OCI-LY1 (cell line): ENCODE results near the gene SVOP.

Source experiments
- H2AFZ ChIP-seq: fragments of 200-600 bp; sonication (generic), shearing (Covaris generic); 2 replicates; pipeline ENCODE4 v1.6.0; 2014; ENCODE audit warnings: antibody characterized with exemption, mild to moderate bottlenecking, low read length
- H3F3A ChIP-seq: fragments of 200-600 bp; sonication (generic), shearing (Covaris generic); 2 replicates; pipeline ENCODE4 v1.6.0; 2014; ENCODE audit warnings: mild to moderate bottlenecking, antibody characterized with exemption, low read length, moderate library complexity; ENCODE audit not compliant: insufficient read depth
- H3K27ac ChIP-seq: fragments of 200-600 bp; sonication (generic); 2 replicates; pipeline ENCODE4 v1.5.1; 2014; ENCODE audit warnings: low read length, mixed run types, mild to moderate bottlenecking, low read depth; ENCODE audit not compliant: poor library complexity, severe bottlenecking
- H3K27me3 ChIP-seq: fragments of 200-600 bp; sonication (generic); 2 replicates; pipeline ENCODE4 v1.6.0; 2014; ENCODE audit warnings: antibody characterized with exemption, mild to moderate bottlenecking, low read length, moderate library complexity; ENCODE audit not compliant: insufficient read depth
- H3K36me3 ChIP-seq: fragments of 200-600 bp; sonication (generic); 2 replicates; pipeline ENCODE4 v1.6.1; 2014; ENCODE audit warnings: mild to moderate bottlenecking, antibody characterized with exemption, low read length, moderate library complexity, mixed read lengths; ENCODE audit not compliant: insufficient read depth
- H3K4me1 ChIP-seq: fragments of 200-600 bp; sonication (generic); 2 replicates; pipeline ENCODE4 v1.5.1; 2014; ENCODE audit warnings: mild to moderate bottlenecking, low read length, moderate library complexity; ENCODE audit not compliant: insufficient read depth, severe bottlenecking
- H3K4me2 ChIP-seq: fragments of 200-600 bp; sonication (generic), shearing (Covaris generic); 2 replicates; pipeline ENCODE4 v1.6.1; 2014; ENCODE audit warnings: low read length
- H3K4me3 ChIP-seq: fragments of 200-600 bp; sonication (generic); 2 replicates; pipeline ENCODE4 v1.5.1; 2014; ENCODE audit warnings: low read length, low read depth, mild to moderate bottlenecking, mixed read lengths; ENCODE audit not compliant: poor library complexity, severe bottlenecking
- H3K79me2 ChIP-seq: fragments of 200-600 bp; shearing (Covaris generic); 2 replicates; pipeline ENCODE4 v1.6.1; 2016; ENCODE audit warnings: mixed run types, low read length, mixed read lengths; ENCODE audit not compliant: insufficient read depth
- H3K9ac ChIP-seq: fragments of 200-600 bp; sonication (generic), shearing (Covaris generic); 2 replicates; pipeline ENCODE4 v1.6.1; 2014; ENCODE audit warnings: mild to moderate bottlenecking, low read length, mixed read lengths
- H3K9me2 ChIP-seq: fragments of 200-600 bp; sonication (generic), shearing (Covaris generic); 2 replicates; pipeline ENCODE4 v1.6.1; 2014; ENCODE audit warnings: low read depth, mild to moderate bottlenecking, low read length, mixed read lengths
- H3K9me3 ChIP-seq: fragments of 200-600 bp; shearing (Covaris generic); 2 replicates; pipeline ENCODE4 v1.6.1; 2014; ENCODE audit warnings: low read length, mixed read lengths
- H4K20me1 ChIP-seq: fragments of 200-600 bp; sonication (generic), shearing (Covaris generic); 2 replicates; pipeline ENCODE4 v1.6.0; 2016; ENCODE audit warnings: mild to moderate bottlenecking, low read length; ENCODE audit not compliant: insufficient read depth
- EZH2 ChIP-seq: fragments of 200-600 bp; sonication (generic), shearing (Covaris generic); IDR thresholded peaks from 2 replicates; pipeline ENCODE4 v1.8.0; 2017; ENCODE audit warnings: borderline replicate concordance, mixed run types, mild to moderate bottlenecking, antibody characterized with exemption, low read length, moderate library complexity, mixed read lengths
- TF ChIP-seq, protein P1 (sequence below): fragments of 200-600 bp; sonication (generic), shearing (Covaris generic); IDR thresholded peaks from 2 replicates; pipeline ENCODE4 v1.5.1; 2017; ENCODE audit warnings: mild to moderate bottlenecking, antibody characterized with exemption, low read length, moderate library complexity, mixed read lengths

The SVOP gene

DNA sequence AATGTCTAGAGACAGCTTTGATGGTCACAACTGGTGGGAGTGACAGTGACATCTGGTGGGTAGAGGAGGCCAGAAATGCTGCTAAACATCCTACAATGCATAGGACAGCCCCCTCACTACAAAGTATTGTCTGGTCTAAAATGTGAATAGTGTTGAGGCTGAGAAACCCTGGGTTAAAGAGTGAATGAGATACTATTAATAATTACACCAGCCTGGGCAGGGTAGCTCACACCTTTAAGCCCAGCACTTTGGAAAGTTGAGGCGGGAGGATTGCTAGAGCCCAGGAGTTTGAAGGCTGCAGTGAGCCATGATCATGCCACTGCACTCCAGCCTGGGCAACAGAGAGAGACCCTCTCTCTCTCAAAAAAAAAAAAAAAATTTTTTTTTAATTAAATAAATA, 11.1 kb downstream of the SVOP start:
- no peaks in the 10 kb centered on the region for H3F3A ChIP-seq
- no peak overlapping the region for H3K4me3 ChIP-seq
- H3K9me2 ChIP-seq, result no peaks in the 10 kb centered on the region
- H3K9ac ChIP-seq, result no peak overlapping the region
- no peaks in the 10 kb centered on the region for H4K20me1 ChIP-seq
- H3K4me2 ChIP-seq, result no peak overlapping the region
- H2AFZ ChIP-seq, result no peak overlapping the region
- no peaks in the 10 kb centered on the region for H3K9me3 ChIP-seq
- no peak for TF ChIP-seq EZH2
- TF ChIP-seq, protein P1, sequence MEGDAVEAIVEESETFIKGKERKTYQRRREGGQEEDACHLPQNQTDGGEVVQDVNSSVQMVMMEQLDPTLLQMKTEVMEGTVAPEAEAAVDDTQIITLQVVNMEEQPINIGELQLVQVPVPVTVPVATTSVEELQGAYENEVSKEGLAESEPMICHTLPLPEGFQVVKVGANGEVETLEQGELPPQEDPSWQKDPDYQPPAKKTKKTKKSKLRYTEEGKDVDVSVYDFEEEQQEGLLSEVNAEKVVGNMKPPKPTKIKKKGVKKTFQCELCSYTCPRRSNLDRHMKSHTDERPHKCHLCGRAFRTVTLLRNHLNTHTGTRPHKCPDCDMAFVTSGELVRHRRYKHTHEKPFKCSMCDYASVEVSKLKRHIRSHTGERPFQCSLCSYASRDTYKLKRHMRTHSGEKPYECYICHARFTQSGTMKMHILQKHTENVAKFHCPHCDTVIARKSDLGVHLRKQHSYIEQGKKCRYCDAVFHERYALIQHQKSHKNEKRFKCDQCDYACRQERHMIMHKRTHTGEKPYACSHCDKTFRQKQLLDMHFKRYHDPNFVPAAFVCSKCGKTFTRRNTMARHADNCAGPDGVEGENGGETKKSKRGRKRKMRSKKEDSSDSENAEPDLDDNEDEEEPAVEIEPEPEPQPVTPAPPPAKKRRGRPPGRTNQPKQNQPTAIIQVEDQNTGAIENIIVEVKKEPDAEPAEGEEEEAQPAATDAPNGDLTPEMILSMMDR, result no peak
- H3K4me1 ChIP-seq, result no peaks in the 10 kb centered on the region
- H3K27me3 ChIP-seq, result no peaks in the 10 kb centered on the region
- no peaks in the 10 kb centered on the region for H3K79me2 ChIP-seq
- H3K36me3 ChIP-seq, result no peaks in the 10 kb centered on the region
- no peak overlapping the region for H3K27ac ChIP-seq

DNA sequence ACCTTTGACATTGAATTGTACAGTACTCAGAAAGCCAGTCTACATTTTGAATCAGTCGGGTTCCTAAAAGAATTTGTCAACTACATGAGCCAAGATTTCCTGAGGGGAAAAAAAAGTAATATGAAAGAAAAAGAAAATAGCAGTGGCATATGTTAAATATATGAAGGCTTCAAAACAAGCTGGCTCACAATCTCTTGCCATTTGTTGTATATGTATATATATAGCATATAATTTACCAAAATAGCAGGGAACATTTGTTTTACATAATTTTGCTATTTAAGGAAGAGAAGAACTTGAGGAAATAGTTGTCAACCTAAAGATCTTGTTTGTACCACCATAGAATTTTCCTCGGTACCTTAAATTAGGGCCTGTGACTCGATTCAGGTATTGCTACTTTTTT, 16.9 kb downstream of the SVOP start:
- Histone ChIP-seq H3K9me2 (no peaks in the 10 kb centered on the region), H3K36me3 (no peaks in the 10 kb centered on the region), H3K79me2 (no peaks in the 10 kb centered on the region), H3K4me3 (no peak overlapping the region), H3F3A (no peaks in the 10 kb centered on the region), H4K20me1 (no peaks in the 10 kb centered on the region), H3K9me3 (no peaks in the 10 kb centered on the region), H3K27ac (no peak overlapping the region), H3K9ac (no peak overlapping the region), H2AFZ (no peak overlapping the region), H3K4me1 (no peaks in the 10 kb centered on the region), H3K27me3 (no peaks in the 10 kb centered on the region), H3K4me2 (no peak overlapping the region)
- TF ChIP-seq, protein P1, result no peak
- no peak for TF ChIP-seq EZH2

DNA sequence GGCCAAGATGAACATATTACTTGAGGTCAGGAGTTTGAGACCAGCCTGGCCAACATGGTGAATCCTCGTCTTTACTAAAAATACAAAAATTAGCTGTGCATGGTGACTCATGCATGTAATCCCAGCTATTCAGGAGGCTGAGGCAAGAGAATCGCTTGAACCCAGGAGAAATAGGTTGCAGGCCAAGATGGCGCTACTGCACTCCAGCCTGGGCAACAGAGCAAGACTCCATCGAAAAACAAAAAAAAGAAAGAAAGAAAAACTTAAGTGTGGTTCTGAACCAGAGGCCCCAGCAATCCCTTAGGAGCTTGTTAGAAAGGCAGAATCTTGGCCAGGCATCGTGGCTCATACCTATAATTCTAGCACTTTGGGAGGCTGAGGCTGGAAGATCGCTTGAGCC, 24.5 kb downstream of the SVOP start:
- H3K4me2 ChIP-seq, result no peak overlapping the region
- no peaks in the 10 kb centered on the region for H3K27me3 ChIP-seq
- no peaks in the 10 kb centered on the region for H3K79me2 ChIP-seq
- no peaks in the 10 kb centered on the region for H3K36me3 ChIP-seq
- H3K9ac ChIP-seq, result no peak overlapping the region
- H2AFZ ChIP-seq, result no peak overlapping the region
- no peaks in the 10 kb centered on the region for H4K20me1 ChIP-seq
- H3K9me3 ChIP-seq, result no peaks in the 10 kb centered on the region
- no peaks in the 10 kb centered on the region for H3F3A ChIP-seq
- H3K27ac ChIP-seq, result no peak overlapping the region
- no peaks in the 10 kb centered on the region for H3K9me2 ChIP-seq
- H3K4me1 ChIP-seq, result no peaks in the 10 kb centered on the region
- TF ChIP-seq EZH2, result no peak
- TF ChIP-seq, protein P1, result no peak
- H3K4me3 ChIP-seq, result no peak overlapping the region
